ENCODE data around the gene MUSTN1.

Gene MUSTN1

DNA sequence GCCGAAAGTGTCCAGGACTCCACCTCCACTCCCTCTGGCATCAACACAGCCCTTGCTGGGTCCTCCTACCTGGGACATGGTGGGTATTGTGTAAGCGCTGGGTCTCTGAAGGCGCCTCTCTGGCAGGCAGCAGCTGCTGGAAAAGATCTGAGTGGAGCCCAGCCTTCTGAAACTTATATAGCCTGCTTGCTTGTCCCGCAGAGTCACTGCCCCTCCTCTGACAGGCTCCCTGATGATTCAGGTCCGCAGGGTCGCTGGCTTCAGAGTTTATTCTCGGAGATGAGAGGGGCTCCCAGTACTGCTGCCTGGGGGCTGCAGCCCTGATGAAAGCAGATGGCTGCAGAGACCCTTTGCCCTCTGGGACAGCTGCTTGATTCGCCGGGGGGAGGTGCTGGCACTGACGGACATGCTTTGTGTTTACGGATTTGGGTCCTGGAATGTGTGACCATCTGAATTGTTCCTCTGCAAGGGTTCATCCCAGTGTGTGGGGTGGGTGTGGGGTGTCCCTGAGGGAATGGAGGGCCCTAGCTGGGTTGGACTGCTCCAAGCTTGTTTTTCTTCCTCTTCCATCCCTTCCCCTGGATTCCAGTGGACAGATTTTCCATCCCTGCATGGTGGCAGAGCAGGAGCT is at the start of gene MUSTN1:
TSS of gene MUSTN1 (minus strand) at position 149 of the 631 bp plus-strand sequence. CDS start at position 78, 71 bp downstream.
- no peak for DNase-seq

DNA sequence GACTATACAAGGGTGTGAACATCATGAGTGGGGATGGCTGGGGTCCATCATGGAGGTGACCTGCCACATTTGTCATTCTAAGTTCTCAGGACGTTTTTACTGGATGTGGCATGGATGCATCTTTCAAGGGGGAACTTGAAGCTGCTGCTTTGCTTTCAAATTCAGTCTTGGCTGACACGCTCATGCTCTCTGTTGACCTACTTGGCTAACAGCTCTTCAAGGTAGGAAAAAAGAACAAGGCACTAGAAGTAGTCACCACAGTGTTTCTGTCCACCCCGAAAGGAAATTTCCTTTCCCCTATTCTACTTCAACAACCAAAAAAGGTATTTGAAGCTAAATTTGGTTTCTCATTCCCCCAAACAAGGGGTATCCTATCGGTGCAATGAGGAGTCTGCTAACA is 47.6 kb upstream of the MUSTN1 start:
- no peak for DNase-seq

DNA sequence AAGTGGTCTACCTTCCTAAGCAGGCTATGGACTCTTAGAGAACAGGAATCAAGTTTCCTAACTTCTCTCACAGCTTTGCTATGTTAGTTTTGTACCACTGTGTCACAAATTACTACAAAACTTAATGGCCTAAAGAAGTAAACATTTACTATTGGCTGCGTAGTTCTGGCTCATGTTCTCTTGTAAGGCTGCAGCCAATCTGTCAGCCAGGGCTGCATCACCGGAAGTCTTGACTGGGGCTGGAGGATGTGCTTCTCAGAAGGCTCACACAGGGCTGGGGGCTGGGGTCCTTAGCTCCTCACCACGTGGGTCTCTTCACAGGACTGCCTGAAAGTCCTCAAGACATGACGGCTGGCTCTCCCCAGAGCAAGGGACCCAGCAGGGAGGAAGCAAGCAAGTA is 47.1 kb upstream of the MUSTN1 start:
- no peak for DNase-seq

DNA sequence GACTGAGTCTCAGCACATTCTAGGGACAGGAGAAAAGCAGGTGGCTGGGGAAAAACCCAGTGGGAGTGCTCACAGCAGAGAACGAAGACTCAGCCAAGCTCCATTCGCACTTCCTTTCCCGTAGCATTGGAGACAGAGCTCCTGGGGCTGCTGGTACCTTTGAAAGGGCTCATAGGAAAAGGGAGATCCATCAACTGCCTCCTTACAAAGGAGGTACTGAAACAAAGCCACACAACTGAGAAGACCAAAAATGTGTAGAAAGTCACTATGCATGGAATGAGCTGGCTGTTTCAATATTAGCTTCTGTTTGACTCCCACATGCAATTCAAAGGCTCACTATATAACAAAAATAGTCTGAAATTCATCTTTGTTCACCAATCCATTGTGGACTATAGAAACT is 45.7 kb upstream of the MUSTN1 start:
- no peak for DNase-seq

DNA sequence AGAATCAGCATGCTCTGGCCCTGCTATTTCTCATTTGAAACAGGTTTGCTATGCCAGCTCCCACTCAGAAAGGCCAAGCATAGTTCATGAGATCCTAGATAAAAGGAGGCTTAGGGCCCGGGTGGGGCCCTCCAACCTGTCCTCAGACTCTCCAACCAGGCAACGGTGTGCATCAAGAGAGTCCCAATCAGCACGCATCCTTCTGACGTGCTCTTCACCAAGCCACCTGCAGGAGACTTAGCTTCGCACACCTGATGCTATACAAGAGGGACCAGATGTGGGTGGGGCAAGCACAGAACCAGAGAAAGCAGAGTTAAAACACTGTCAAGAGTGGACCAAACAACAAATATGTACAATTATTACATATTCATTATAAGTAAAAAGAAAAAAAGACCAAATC is 45.2 kb upstream of the MUSTN1 start:
- no peak for DNase-seq

DNA sequence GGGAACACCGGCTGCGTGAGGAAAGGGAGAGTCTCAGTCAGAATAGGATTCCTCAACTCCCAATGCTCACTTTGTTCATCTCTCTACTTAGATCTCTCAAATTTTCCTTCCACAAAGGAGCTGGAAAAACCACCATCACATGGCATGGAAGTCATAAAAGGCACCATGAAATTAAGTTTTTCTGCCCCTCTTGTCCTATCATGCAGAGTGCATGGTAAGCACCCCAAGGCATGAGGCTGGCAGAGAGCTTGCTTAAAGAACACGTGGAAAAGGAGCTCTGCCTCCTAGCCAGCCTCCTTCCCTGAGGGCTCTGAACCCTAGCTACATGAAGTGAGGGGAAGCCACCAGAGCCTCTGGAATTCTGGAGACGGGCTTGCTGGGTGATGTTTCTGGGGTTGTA is 44.8 kb upstream of the MUSTN1 start:
- no peak for DNase-seq

DNA sequence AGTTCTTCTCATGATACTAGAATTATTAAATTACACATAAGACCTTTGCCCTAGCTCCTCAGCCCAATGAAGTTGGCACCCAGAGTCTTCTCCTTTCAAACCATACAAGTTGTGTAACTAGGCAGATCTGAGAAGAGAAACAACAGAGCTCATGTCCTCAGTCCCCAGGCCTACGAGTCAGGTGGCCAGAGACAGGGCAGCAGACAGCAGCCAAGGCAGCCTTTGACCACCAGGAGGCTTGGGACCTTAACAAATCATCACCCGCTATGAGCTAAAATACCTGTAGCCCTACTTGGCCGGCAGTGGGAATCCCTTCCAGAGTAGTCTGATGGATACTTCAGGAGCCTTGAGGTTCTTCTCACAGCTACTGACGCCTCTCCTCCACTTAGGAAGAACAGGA is 44.3 kb upstream of the MUSTN1 start:
- DNase-seq = no peak

DNA sequence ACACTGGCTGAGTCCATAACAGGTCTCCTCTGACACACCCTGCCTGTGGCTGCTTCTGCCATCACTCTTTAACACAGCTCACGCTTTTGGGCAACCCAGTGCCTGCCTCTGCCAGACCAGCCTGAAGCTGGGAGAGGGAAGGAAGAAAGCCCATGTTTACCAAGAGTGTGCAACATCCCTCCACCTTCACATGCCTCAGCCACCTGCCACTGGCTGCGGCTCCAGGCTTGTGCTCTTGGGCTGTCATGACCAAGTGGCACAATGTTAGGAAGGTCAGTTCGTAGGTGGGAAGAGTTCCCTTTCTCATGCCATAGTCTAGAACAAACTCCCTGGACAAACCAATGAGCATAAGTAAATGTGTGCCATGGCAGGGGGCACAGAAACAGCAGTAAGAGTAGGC is 42.3 kb upstream of the MUSTN1 start:
- no peak for DNase-seq

DNA sequence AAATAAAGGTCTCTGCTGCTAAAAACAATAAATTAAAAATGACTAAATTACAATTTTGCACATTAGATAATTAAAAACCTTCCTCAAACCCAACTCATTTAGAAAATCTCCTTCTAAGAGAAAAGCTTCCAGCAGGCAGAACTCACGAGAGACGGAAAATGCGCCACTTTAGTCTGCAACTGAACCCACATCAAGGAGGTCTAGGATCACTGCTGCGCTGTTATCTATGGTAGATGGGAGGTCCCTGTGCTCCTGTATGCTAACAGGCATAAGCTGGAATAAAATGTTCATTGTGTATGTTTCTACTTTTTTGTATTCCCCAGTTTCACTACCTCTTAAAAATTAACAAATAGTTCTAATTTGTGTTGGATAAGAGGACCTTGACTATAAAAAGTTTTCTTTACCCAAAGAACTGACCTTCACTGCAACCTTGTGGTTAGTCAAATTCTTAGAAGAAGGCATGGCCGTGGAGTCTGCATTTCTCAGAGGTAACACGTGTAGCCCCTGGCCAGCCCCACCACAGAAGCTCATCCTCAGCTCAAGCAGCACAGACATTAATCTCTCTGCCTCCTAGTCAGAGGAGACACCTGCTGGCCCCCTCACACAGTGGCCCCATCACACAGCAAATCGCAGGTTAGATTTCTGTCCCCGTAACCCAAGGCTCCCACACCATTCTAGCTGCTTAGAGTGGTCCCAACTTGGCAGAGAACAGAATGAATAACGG is 40.2 kb upstream of the MUSTN1 start:
- DNase-seq = no peak

DNA sequence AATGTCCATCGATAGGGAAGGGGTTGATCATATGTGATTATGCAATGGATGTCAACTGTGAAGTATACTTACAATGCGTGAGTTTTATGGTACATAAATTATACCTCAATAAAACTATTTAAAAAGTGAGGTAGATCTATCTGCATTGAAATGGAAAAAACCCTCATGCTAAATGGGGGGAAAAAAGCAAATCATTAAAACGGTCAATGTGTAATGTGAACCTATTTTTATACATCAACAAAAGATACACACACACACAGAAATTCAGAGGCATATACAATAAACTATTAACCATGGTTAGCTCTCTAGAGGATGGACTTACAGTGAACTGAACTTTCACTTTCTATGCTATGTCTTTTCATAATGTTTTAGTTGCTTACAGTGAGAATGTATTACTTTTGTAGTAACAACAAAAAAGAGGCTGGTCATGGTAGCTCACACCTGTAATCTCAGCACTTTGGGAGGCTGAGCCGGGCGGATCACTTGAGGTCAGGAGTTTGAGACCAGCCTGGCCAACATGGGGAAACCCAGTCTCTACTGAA is 39.4 kb upstream of the MUSTN1 start:
- DNase-seq = no peak

DNA sequence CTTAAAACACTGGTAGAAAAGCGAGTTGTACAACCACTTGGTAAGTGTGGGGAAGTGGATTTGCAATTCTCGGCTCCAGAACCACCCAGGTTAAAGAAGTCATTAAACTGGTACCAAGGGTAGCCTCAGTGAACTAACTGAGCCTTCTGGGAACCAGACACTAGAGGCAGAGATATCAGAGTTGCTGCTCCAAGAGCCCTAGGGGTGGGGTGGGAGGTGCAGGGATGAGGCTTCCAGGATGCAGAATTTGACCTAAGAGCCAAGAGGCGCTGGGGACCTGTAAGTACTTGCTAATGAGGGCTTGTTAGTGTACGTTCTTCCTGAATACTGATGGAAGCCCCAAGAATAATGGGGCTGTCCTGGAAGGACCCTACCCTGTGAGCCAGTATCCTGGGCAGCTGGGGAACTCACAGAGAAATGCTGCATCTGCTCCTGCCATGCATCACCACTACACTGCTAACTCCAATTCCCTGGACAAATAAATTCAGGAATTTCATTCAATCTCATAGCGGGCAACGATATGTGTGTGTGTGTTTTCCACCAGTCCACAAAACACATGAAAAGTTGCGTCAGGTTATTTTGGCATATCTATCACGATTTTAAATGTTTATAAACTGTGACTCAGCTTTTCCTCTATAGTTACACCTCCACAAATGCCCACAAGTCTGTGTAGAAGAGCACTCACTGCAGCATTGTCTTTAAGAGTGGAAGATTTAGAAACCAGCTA is 38.8 kb upstream of the MUSTN1 start:
- DNase-seq = no peak

DNA sequence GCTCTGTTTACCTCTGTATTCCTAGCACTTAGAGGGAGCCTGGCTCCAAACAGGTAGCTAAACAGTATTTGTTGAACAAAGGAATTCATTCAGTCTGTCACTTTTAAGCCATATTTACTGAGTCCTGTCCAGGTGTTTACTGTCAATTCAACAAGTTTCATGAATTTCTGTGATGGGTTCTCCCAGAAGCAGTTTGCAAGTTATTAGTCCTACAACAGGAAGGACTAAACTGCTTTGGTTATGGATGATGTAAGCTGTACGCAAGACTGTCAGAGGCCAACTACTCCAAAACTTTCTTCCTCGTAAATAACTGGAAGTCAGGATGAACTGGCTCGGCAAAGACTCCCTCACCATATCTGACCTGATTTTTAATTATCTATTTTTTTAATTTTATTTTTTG is 37.4 kb upstream of the MUSTN1 start:
- no peak for DNase-seq

DNA sequence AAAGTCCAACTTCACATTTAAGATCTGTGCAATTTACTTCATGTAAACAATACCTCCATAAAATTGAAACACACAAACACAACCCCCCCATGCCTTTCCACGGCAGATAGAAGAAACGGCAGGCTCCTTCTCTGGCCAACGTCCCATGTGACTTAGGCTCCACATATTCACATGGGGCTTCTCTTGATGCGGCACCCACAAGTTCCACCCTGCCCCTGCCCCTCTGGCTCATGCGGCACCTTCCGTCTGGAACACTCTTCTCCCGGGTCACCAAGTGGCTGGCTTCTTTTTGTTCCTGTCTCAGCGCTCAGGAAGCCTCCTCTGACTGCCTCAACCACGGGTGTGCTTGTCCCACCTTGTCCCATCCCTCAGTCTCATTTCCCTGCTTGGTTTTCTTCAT is 36.9 kb upstream of the MUSTN1 start:
- DNase-seq = no peak

DNA sequence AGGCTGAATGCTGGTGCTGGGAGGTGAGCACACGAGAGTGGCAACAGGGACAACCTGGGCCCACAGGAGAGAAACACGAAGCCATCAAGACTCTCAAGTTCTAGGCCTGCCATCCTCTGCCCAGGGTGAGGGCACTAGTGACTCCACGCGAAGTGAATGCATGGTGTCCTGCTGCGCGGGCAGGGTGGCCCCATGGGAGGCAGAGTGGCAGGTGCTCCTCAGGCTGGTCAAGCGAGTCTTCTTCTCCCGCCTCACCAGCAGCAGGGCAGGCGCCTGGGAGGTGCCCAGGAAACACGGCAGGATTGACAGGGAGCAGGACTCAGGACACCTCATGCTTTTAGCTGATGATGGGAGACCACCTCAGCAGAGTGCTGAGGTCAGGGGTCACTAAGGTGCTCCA is 35.7 kb upstream of the MUSTN1 start:
- no peak for DNase-seq

DNA sequence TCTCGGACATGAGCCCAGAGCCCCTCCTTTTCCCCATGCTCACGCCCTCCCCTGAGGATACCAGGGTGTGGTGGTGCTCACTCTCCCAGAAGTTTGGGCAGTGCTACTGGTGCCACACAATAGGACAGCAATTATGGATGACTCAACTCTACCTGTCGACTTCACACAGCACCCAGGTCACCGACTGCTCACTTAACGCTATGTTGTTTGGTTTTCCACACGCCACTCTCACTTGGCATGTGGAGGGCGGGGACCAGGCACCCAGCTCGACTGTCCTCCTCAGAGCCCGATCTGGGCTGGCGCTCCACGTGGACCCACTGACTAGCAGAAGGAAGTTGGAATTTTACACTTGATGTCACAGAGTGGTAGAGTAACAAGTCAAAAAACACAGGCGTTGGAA is 31.6 kb upstream of the MUSTN1 start:
- no peak for DNase-seq

DNA sequence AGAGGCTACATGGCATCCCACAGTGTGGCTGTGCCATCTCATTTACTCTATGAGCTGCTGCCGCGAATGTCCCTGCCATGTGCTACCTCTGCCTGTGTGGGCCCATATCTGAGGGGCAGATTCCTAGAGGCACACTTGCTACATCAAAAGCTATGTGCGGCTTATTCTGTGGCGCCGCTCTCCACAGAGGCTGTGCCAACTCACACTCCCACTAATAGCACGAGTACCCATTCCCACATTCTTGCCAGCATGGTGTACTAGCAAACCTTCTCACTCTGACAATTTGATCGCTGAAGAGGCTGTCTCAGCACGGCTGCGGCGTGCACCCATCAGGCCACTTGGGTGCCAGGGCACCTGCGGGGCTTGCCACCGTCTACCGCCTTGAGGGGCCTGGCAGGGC is 31.2 kb upstream of the MUSTN1 start:
- DNase-seq = no peak

DNA sequence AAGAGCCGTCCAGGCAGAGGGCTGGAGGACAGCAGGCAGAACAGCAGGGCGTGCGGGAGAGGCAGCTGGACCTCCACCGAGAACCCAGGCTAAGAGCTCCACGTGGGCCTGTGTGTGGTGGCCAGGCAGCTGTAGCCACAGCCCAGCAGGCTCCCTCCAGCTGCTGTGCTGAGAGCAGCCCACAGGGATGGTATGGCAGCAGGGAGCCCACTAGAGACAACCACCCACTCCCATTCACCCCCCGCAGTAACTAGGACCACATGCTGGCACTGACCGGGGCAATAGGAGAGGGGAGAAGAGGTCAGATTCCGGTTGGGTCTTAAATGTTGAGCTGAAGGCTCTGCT is 25.6 kb upstream of the MUSTN1 start:
- no peak for DNase-seq

DNA sequence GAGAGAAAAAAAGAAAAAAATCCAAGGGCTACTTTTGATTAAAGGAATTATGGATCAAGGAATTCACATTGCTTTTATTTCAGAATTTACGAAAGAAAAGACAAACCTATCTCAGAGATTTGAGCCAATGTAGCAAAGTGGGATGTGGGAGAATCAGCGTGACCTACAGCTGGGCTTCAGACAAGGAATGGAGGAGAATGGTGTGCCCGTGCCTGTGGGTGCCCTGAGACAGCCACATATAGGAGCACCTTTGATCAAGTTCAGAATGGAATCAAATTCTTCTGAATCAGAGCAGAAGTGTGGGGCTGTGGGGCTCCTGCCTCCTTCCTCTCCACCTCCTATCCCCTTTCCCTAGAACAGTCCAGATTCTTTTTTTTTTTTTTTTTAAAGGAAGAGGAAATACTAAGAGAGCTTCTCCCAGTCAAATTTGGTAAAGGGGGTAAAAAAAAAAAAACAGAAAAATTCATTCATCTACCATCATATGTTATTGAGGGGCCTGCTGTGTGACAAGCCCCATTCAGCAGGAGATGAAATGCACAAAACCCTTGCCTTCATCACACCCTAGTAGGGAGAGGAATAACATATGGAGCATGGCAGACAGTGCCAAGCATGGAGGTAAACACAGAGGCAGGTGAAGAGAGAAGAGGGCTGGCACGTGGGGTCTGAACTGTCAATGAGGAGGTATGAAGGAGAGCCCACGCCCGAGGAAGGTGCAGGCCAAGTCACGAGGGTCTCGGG is 25.0 kb upstream of the MUSTN1 start:
- DNase-seq = no peak

DNA sequence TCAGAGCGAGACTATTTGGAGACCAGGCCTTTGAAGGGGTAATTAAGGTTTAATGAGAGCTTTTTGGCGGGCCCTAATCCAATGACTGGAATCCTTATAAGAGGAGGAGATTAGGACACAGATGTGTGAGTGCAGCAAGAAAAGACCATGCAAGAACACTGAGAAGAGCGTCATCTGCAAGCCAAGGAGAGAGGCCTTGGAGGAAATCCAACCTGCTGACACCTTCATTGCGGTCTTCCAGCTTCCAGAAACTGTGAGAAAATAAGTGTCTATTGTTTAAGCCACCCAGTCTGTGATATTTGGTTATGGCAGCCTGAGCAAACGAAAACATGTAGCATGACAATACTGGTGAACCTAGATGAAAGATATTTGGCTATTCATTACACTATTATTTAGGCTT is 23.0 kb upstream of the MUSTN1 start:
- DNase-seq = no peak

DNA sequence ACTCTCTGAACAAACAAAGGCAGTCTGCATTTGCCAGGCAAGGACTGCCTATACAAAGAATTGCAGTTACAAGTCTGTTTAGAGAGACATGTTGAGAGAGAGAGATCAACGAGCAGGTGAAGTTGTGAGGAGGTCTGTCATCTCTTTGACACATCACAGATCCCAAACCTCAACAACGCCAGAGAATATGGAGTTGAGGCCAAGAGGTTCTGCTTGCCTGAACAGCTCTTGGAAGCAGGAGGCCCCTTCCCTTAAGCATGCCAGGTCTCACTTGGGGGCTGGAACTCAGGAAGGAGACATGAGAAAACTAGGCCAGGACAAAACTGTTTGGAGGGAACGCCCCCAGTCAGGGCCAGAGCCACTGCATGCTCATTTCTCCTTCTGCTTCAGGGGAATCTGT is 22.3 kb upstream of the MUSTN1 start:
- DNase-seq = no peak

DNA sequence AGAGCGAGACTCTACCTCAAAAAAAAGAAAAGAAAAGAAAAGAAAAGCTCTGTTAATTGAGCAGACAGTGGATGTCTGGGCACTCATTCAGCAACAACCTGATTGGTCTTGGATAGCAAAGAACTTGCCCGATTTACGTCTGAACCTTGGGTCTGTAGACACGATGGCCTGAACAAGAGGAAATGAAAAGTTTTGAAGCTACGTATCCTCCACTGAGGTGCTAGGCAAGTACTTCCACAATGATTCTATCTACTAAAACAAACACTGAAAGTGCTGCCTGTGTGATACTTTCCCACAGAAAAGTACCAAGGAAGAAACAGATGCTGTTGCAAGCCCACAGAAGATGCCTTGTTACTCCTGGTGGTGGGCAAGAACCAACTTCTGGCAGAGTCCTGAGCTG is 21.8 kb upstream of the MUSTN1 start:
- DNase-seq = no peak

DNA sequence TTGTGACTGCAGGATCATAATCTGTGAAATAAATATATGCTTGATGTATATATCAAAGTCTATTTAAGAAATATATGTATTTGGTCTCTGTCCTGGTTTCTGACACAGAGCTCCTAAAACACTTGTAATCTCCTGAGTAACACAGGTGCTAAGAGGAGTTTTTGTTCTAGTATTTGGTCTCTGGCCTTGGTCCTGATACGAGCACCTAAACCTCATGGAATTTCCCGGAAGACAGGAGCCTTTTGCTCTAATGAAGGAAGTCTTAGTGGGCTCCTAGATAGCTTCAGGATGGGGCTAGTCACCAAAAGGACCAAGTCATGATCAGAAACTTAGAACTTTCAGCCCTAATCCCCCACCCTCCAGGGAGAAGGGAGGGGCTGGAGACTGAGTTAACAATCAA is 19.2 kb upstream of the MUSTN1 start:
- DNase-seq = no peak

DNA sequence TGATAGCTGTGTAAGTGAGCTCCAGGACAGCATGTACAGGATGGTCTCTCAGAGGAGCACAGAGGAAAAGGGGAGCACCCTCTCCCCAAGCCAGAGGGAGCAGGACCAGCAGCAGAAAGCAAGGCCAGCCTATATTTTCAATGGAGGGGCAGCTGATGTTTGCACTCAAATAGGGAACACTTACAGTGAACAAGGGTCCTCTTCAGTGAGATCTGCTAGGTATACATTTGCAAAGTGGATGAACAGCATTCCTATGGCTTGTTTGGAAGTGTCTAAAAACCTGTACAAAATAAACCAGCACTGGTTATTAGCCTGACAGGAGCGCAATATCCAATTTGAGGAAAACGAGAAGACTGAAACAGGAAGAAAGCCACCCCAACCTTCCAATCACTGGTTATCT is 17.6 kb upstream of the MUSTN1 start:
- DNase-seq = no peak

DNA sequence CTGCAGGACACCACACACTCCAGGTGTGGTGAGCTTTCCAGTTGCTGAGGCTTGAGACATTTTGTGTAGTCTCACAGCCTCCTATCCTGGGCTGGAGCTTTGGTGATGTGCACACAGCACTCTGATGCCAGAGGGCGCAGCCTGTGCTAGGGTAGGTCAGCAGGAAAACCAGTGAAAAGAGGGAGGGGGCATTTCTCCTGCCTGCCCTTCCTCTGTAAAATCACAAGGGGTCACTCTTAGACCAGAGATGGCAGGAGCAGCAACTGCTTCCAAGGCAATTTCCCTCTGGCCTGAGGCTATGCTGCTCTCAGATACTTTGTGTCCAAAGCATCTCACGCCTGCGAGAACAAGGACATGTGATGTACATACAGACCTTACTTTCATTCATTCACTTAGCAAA is 16.5 kb upstream of the MUSTN1 start:
- peak; percentile 29 for DNase-seq
